ENCODE data around the gene PHKA2.

The PHKA2 gene

DNA sequence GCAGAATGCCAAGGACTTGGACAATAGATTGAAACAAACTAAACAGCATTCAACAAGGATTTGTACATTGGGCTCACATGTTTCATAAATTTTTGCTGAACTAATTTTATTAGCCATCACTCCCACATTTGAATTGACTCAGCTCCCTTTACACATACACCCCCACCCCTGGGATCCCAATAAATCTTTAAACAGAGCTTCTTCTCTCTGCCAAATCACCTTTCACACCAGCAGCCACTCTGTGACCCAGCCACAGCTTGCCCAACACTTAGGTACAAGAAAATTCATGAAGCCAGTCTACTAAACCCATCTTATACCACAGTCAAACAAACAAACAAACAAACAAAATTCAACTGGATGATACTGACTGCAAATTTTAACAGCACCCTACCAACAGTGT is 21.6 kb downstream of the PHKA2 start:
- Histone ChIP-seq H3K18ac (ENCODE audit: low read length) (no peak overlapping the region), H3K4me2 (ENCODE audit: low read length) (no peak overlapping the region), H3K56ac (ENCODE audit: low read length) (no peak overlapping the region), H3K79me1 (ENCODE audit: low read length) (no peaks in the 10 kb centered on the region), H3K36me3 (ENCODE audit: control insufficient read depth, insufficient read depth, low read length) (no peaks in the 10 kb centered on the region), H3K4me3 (ENCODE audit: low read length) (no peak overlapping the region), H4K5ac (ENCODE audit: low read length) (no peak overlapping the region), H2BK5ac (ENCODE audit: low read length) (no peak overlapping the region), H3K23ac (ENCODE audit: low read length) (no peak overlapping the region), H3K27ac (ENCODE audit: low read depth, low read length) (no peak overlapping the region), H2BK15ac (replicated peaks; ENCODE audit: low read depth) (no peak overlapping the region), H3K4me1 (ENCODE audit: control insufficient read depth, low read depth, low read length) (no peaks in the 10 kb centered on the region), H3K27me3 (ENCODE audit: insufficient read depth, low read length, poor library complexity) (no peaks in the 10 kb centered on the region), H2BK120ac (ENCODE audit: low read depth, low read length) (no peak overlapping the region), H3K79me2 (ENCODE audit: control insufficient read depth, insufficient read depth, low read length) (no peaks in the 10 kb centered on the region), H3K4ac (ENCODE audit: low read depth, low read length) (no peak overlapping the region), H4K8ac (ENCODE audit: low read depth, low read length) (no peak overlapping the region), H2AK5ac (ENCODE audit: low read length) (no peak overlapping the region), H3K9ac (ENCODE audit: low read length) (no peak overlapping the region)
- no peak for DNase-seq

DNA sequence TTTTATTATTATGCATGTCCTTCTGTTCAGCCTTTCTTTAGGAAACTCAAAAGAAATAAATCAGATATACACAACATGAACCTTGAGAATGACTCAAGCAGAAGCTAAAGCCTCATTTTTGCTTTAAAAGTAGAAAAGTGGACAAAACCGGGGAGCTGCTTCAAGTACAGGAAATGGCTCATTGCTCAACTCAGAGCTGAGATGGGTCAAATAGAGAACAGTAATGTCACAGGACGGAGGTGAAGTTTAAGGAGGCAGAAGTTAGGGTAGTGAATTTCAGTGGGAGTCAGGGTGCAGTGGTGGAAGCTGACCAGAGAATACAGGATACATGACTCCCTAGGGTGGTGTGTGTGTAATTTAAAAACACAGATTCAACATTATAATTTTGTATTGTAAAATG is 22.2 kb downstream of the PHKA2 start:
- H3K4me3 ChIP-seq (ENCODE audit: low read length), result no peak overlapping the region
- no peak overlapping the region for H2BK5ac ChIP-seq (ENCODE audit: low read length)
- no peaks in the 10 kb centered on the region for H3K79me2 ChIP-seq (ENCODE audit: control insufficient read depth, insufficient read depth, low read length)
- no peak overlapping the region for H2BK120ac ChIP-seq (ENCODE audit: low read depth, low read length)
- WGBS (ENCODE audit: extremely low coverage, insufficient coverage, low lambda C conversion rate), result no CpG with 5 or more reads among the region's 2 CpGs
- no peak overlapping the region for H3K56ac ChIP-seq (ENCODE audit: low read length)
- no peak overlapping the region for H3K27ac ChIP-seq (ENCODE audit: low read depth, low read length)
- H3K23ac ChIP-seq (ENCODE audit: low read length), result no peak overlapping the region
- H3K4ac ChIP-seq (ENCODE audit: low read depth, low read length), result no peak overlapping the region
- no peak overlapping the region for H4K8ac ChIP-seq (ENCODE audit: low read depth, low read length)
- no peak overlapping the region for H4K5ac ChIP-seq (ENCODE audit: low read length)
- no peak overlapping the region for H2BK15ac ChIP-seq (replicated peaks; ENCODE audit: low read depth)
- no peaks in the 10 kb centered on the region for H3K4me1 ChIP-seq (ENCODE audit: control insufficient read depth, low read depth, low read length)
- no peak overlapping the region for H2AK5ac ChIP-seq (ENCODE audit: low read length)
- H3K27me3 ChIP-seq (ENCODE audit: insufficient read depth, low read length, poor library complexity), result no peaks in the 10 kb centered on the region
- no peaks in the 10 kb centered on the region for H3K79me1 ChIP-seq (ENCODE audit: low read length)
- no peak overlapping the region for H3K4me2 ChIP-seq (ENCODE audit: low read length)
- H3K18ac ChIP-seq (ENCODE audit: low read length), result no peak overlapping the region
- H3K36me3 ChIP-seq (ENCODE audit: control insufficient read depth, insufficient read depth, low read length), result no peaks in the 10 kb centered on the region
- no peak for DNase-seq
- no peak overlapping the region for H3K9ac ChIP-seq (ENCODE audit: low read length)

DNA sequence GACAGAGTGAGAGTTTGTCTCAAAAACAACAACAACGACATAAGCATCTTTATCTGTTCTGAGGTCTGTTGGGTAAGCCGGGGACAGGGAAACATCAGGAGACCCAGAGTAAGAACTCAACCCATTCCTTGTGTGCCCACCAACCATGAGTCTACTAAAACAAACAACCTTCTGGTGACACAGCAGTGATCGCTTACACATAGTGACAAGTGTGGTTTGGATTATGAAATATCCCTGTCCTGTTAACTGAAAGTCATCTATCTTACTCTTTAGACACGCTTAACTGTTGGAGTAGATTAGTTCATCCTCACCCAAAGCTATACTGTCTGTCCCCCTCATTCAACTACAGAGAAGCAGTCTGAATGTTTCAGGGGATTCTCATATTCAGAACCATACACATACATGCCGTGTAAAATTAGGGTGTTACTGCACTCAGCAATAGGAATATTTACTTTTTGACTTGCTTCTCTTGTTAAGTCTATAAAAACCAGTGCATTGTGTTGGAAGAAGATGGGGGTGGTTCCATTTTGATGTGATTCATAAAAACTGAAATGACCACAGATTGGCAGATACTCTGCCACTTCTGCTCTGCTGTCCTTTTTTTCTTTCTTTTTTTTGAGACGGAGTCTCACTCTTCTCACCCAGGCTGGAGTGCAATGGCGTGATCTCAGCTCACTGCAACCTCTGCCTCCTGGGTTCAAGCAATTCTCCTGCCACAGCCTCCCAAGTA is 27.4 kb downstream of the PHKA2 start:
- WGBS (ENCODE audit: extremely low coverage, insufficient coverage, low lambda C conversion rate), result no CpG with 5 or more reads among the region's 7 CpGs
- no peaks in the 10 kb centered on the region for H3K79me1 ChIP-seq (ENCODE audit: low read length)

DNA sequence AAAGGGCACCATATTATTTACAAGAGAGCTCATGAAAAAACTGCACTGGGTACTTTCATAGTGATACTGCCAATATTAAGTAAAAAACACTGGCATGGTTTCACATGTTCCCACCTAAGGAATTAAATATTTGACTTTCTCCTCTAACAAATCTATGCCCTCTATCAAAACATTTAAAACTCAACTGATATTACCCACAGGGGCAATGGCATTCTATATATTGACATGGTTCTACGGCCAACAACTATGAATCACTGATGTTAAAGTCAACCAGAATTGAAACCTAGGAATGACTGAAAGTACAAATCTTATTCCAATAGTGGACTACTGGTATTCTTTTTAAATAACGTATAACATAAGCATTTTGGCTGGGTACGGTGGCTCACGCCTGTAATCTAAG is 28.2 kb downstream of the PHKA2 start:
- Histone ChIP-seq H3K4me2 (ENCODE audit: low read length) (no peak overlapping the region), H3K79me1 (ENCODE audit: low read length) (no peaks in the 10 kb centered on the region), H2BK120ac (ENCODE audit: low read depth, low read length) (no peak overlapping the region), H3K4me3 (ENCODE audit: low read length) (no peak overlapping the region), H3K23ac (ENCODE audit: low read length) (no peak overlapping the region), H2BK5ac (ENCODE audit: low read length) (no peak overlapping the region), H2AK5ac (ENCODE audit: low read length) (no peak overlapping the region), H4K5ac (ENCODE audit: low read length) (no peak overlapping the region), H3K36me3 (ENCODE audit: control insufficient read depth, insufficient read depth, low read length) (no peaks in the 10 kb centered on the region), H3K4me1 (ENCODE audit: control insufficient read depth, low read depth, low read length) (no peaks in the 10 kb centered on the region), H3K9ac (ENCODE audit: low read length) (no peak overlapping the region), H3K79me2 (ENCODE audit: control insufficient read depth, insufficient read depth, low read length) (no peaks in the 10 kb centered on the region), H3K56ac (ENCODE audit: low read length) (no peak overlapping the region), H2BK15ac (replicated peaks; ENCODE audit: low read depth) (no peak overlapping the region), H4K8ac (ENCODE audit: low read depth, low read length) (no peak overlapping the region), H3K27ac (ENCODE audit: low read depth, low read length) (no peak overlapping the region), H3K18ac (ENCODE audit: low read length) (no peak overlapping the region), H3K27me3 (ENCODE audit: insufficient read depth, low read length, poor library complexity) (no peaks in the 10 kb centered on the region), H3K4ac (ENCODE audit: low read depth, low read length) (no peak overlapping the region)
- DNase-seq, result no peak
- no CpG with 5 or more reads among the region's 4 CpGs for WGBS (ENCODE audit: extremely low coverage, insufficient coverage, low lambda C conversion rate)

More for the DNA sequence above, 27.4 kb downstream of the PHKA2 start:
- no peak overlapping the region for H4K5ac ChIP-seq (ENCODE audit: low read length)
- no peak overlapping the region for H2BK15ac ChIP-seq (replicated peaks; ENCODE audit: low read depth)
- no peak for DNase-seq
- no peak overlapping the region for H3K4me3 ChIP-seq (ENCODE audit: low read length)
- no peak overlapping the region for H3K4me2 ChIP-seq (ENCODE audit: low read length)
- no peak overlapping the region for H4K8ac ChIP-seq (ENCODE audit: low read depth, low read length)
- no peaks in the 10 kb centered on the region for H3K4me1 ChIP-seq (ENCODE audit: control insufficient read depth, low read depth, low read length)
- no peak overlapping the region for H3K18ac ChIP-seq (ENCODE audit: low read length)
- no peaks in the 10 kb centered on the region for H3K79me2 ChIP-seq (ENCODE audit: control insufficient read depth, insufficient read depth, low read length)
- no peak overlapping the region for H2AK5ac ChIP-seq (ENCODE audit: low read length)
- no peaks in the 10 kb centered on the region for H3K27me3 ChIP-seq (ENCODE audit: insufficient read depth, low read length, poor library complexity)
- no peak overlapping the region for H3K23ac ChIP-seq (ENCODE audit: low read length)
- H3K9ac ChIP-seq (ENCODE audit: low read length), result no peak overlapping the region
- no peak overlapping the region for H3K56ac ChIP-seq (ENCODE audit: low read length)
- no peak overlapping the region for H3K4ac ChIP-seq (ENCODE audit: low read depth, low read length)
- no peak overlapping the region for H3K27ac ChIP-seq (ENCODE audit: low read depth, low read length)
- H2BK120ac ChIP-seq (ENCODE audit: low read depth, low read length), result no peak overlapping the region
- H3K36me3 ChIP-seq (ENCODE audit: control insufficient read depth, insufficient read depth, low read length), result no peaks in the 10 kb centered on the region
- no peak overlapping the region for H2BK5ac ChIP-seq (ENCODE audit: low read length)

DNA sequence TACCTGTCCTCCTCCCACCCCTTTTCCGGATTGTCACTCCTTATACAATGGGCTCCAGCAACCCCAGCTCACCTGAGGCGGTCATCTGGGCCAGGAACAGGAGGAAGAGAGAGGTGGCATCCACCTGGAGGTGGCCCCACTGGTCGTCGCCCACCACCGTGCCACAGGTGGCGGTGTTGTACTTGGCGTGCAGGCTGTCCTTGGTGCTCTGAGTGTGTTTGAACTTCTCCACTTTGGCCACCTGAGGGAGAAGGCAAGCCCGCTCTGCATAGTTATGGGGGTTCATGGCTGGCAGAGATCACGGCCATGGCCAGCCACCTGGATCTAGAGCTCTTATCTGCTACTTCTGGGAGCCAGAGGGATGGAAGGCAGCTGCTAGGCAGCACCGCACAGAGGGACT is 32.9 kb downstream of the PHKA2 start:
- H3K79me2 ChIP-seq (ENCODE audit: control insufficient read depth, insufficient read depth, low read length), result no peaks in the 10 kb centered on the region
- H4K5ac ChIP-seq (ENCODE audit: low read length), result no peak overlapping the region
- no peak overlapping the region for H3K4ac ChIP-seq (ENCODE audit: low read depth, low read length)
- no peaks in the 10 kb centered on the region for H3K4me1 ChIP-seq (ENCODE audit: control insufficient read depth, low read depth, low read length)
- no CpG with 5 or more reads among the region's 10 CpGs for WGBS (ENCODE audit: extremely low coverage, insufficient coverage, low lambda C conversion rate)
- H3K27ac ChIP-seq (ENCODE audit: low read depth, low read length), result no peak overlapping the region
- DNase-seq, result peak; percentile 29
- no peak overlapping the region for H3K56ac ChIP-seq (ENCODE audit: low read length)
- no peak overlapping the region for H2BK120ac ChIP-seq (ENCODE audit: low read depth, low read length)
- no peak overlapping the region for H3K4me3 ChIP-seq (ENCODE audit: low read length)
- H3K36me3 ChIP-seq (ENCODE audit: control insufficient read depth, insufficient read depth, low read length), result no peaks in the 10 kb centered on the region
- no peak overlapping the region for H2AK5ac ChIP-seq (ENCODE audit: low read length)
- no peak overlapping the region for H2BK15ac ChIP-seq (replicated peaks; ENCODE audit: low read depth)
- H3K18ac ChIP-seq (ENCODE audit: low read length), result no peak overlapping the region
- H4K8ac ChIP-seq (ENCODE audit: low read depth, low read length), result no peak overlapping the region
- H3K4me2 ChIP-seq (ENCODE audit: low read length), result no peak overlapping the region
- H2BK5ac ChIP-seq (ENCODE audit: low read length), result no peak overlapping the region
- no peaks in the 10 kb centered on the region for H3K79me1 ChIP-seq (ENCODE audit: low read length)
- H3K27me3 ChIP-seq (ENCODE audit: insufficient read depth, low read length, poor library complexity), result no peaks in the 10 kb centered on the region
- no peak overlapping the region for H3K9ac ChIP-seq (ENCODE audit: low read length)
- H3K23ac ChIP-seq (ENCODE audit: low read length), result no peak overlapping the region

DNA sequence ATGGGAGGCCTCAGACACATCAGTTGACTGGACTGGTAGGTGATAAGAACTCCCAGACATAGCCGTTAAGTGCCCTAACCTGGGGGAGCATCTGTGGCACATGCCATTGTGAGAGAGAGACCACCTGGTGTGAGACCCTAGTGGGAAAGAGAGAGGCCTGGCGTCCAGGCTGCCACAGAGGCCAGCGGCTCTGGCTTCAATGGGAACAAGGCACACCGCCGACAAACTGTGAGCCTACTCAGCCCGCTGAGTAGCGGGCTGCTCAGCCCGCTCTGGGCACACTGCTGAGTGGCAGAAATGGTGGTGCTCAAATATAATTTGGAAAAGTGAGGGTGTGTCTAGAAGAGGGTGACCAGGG is 34.0 kb downstream of the PHKA2 start:
- H3K4ac ChIP-seq (ENCODE audit: low read depth, low read length), result no peak overlapping the region
- DNase-seq, result peak; percentile 46
- H3K79me1 ChIP-seq (ENCODE audit: low read length), result no peaks in the 10 kb centered on the region
- H3K27ac ChIP-seq (ENCODE audit: low read depth, low read length), result no peak overlapping the region
- H3K56ac ChIP-seq (ENCODE audit: low read length), result no peak overlapping the region
- H3K18ac ChIP-seq (ENCODE audit: low read length), result no peak overlapping the region
- no peak overlapping the region for H3K9ac ChIP-seq (ENCODE audit: low read length)
- H2BK15ac ChIP-seq (replicated peaks; ENCODE audit: low read depth), result no peak overlapping the region
- H3K36me3 ChIP-seq (ENCODE audit: control insufficient read depth, insufficient read depth, low read length), result no peaks in the 10 kb centered on the region
- no peak overlapping the region for H3K23ac ChIP-seq (ENCODE audit: low read length)
- no peak overlapping the region for H2BK120ac ChIP-seq (ENCODE audit: low read depth, low read length)
- H3K79me2 ChIP-seq (ENCODE audit: control insufficient read depth, insufficient read depth, low read length), result no peaks in the 10 kb centered on the region
- no peaks in the 10 kb centered on the region for H3K27me3 ChIP-seq (ENCODE audit: insufficient read depth, low read length, poor library complexity)
- no peak overlapping the region for H2BK5ac ChIP-seq (ENCODE audit: low read length)
- H3K4me3 ChIP-seq (ENCODE audit: low read length), result no peak overlapping the region
- H4K8ac ChIP-seq (ENCODE audit: low read depth, low read length), result no peak overlapping the region
- H2AK5ac ChIP-seq (ENCODE audit: low read length), result no peak overlapping the region
- no peak overlapping the region for H3K4me2 ChIP-seq (ENCODE audit: low read length)
- WGBS (ENCODE audit: extremely low coverage, insufficient coverage, low lambda C conversion rate), result no CpG with 5 or more reads among the region's 8 CpGs
- no peak overlapping the region for H4K5ac ChIP-seq (ENCODE audit: low read length)
- H3K4me1 ChIP-seq (ENCODE audit: control insufficient read depth, low read depth, low read length), result no peaks in the 10 kb centered on the region
